Fibroblast of lung (primary cell): Measurements from ENCODE around the gene MSI2. TPM values are rescaled to one million over a fixed set of nuclear protein-coding genes. Genes with fewer than 3 reads are reported as not detected.

Source experiments
- DNase-seq, 2 donors: peaks; one replicate each; pipeline versions ENCODE4 v3.0.0 to v3.0.0-alpha.2; 2010; ENCODE audit warnings: low read depth in 2 of 2
- H2AFZ ChIP-seq: 2 replicates; pipeline ENCODE4 v1.5.1; 2012; ENCODE audit warnings: low read length, control low read depth, inconsistent platforms
- H3K27ac ChIP-seq: 2 replicates; pipeline ENCODE4 v1.5.1; 2011; ENCODE audit warnings: low read length, control low read depth; ENCODE audit not compliant: insufficient read depth
- H3K27me3 ChIP-seq: 2 replicates; pipeline ENCODE4 v1.5.1; 2011; ENCODE audit warnings: mild to moderate bottlenecking, low read length; ENCODE audit not compliant: control insufficient read depth, insufficient read depth
- H3K36me3 ChIP-seq: 2 replicates; pipeline ENCODE4 v1.5.1; 2011; ENCODE audit warnings: low read length; ENCODE audit not compliant: control insufficient read depth, insufficient read depth
- H3K4me1 ChIP-seq: 2 replicates; pipeline ENCODE4 v1.5.1; 2011; ENCODE audit warnings: low read length; ENCODE audit not compliant: control insufficient read depth, insufficient read depth; ENCODE audit errors: extremely low read depth
- H3K4me2 ChIP-seq: 2 replicates; pipeline ENCODE4 v1.5.1; 2011; ENCODE audit warnings: low read length, control low read depth; ENCODE audit not compliant: insufficient read depth; ENCODE audit errors: extremely low read depth
- H3K4me3 ChIP-seq, 4 experiments: fragments of 200-600 bp in 1 of 4; sonication (generic) in 1 of 4; replicated peaks in 1 of 4; 2 replicates each; pipeline ENCODE4 v1.5.1; 2011 to 2016; ENCODE audit warnings: low read length in 4 of 4, low read depth in 3 of 4, mild to moderate bottlenecking in 3 of 4, control low read depth in 2 of 4, inconsistent platforms in 1 of 4, mixed read lengths in 1 of 4; ENCODE audit not compliant: insufficient read depth in 1 of 4; ENCODE audit errors: control extremely low read depth in 1 of 4
- H3K79me2 ChIP-seq: 2 replicates; pipeline ENCODE4 v1.5.1; 2012; ENCODE audit warnings: mild to moderate bottlenecking, low read length, inconsistent platforms; ENCODE audit not compliant: control insufficient read depth, insufficient read depth
- H3K9ac ChIP-seq: 2 replicates; pipeline ENCODE4 v1.5.1; 2011; ENCODE audit warnings: mild to moderate bottlenecking, low read length, control low read depth; ENCODE audit not compliant: insufficient read depth
- H3K9me3 ChIP-seq: 2 replicates; pipeline ENCODE4 v1.5.1; 2012; ENCODE audit warnings: low read depth, low read length; ENCODE audit not compliant: control insufficient read depth, insufficient read depth
- H4K20me1 ChIP-seq: 2 replicates; pipeline ENCODE4 v1.5.1; 2011; ENCODE audit warnings: low read length; ENCODE audit not compliant: control insufficient read depth, insufficient read depth; ENCODE audit errors: extremely low read depth
- EZH2 ChIP-seq: IDR thresholded peaks from 2 replicates; pipeline ENCODE4 v1.5.1; 2012; ENCODE audit warnings: low read length, control low read depth, mild to moderate bottlenecking; ENCODE audit errors: missing control alignments
- polyA plus RNA-seq, 2 donors: library from polyadenylated mRNA; depleted of rRNA in 1 of 2; stranded (reverse) in 1 of 2; unstranded in 1 of 2; fragments of >200 nt; gene quantifications; 2 replicates each; pipeline ENCODE4 v1.2.1, GENCODE V29; 2011 to 2012; ENCODE audit warnings: missing spikeins in 1 of 2
- total RNA-seq: library from RNA; depleted of rRNA; stranded (reverse); fragments of >200 nt; gene quantifications from 2 replicates; pipeline ENCODE4 v1.2.1, GENCODE V29; 2014
- TF ChIP-seq, protein P1 (sequence below), 2 donors: IDR thresholded peaks in 1 of 2; conservative IDR thresholded peaks in 1 of 2; 1 replicate in 1 of 2; 2 replicates in 1 of 2; pipeline ENCODE4 v1.5.1; 2011 to 2012; ENCODE audit warnings: low read length in 2 of 2, control low read depth in 1 of 2, inconsistent platforms in 1 of 2, low read depth in 1 of 2, mild to moderate bottlenecking in 1 of 2

MSI2 gene
- total and polyA plus RNA-seq, 2 donors (not counting 1 experiment from before 2014, with no cell fraction given): 6.8 to 14.2 TPM

DNA sequence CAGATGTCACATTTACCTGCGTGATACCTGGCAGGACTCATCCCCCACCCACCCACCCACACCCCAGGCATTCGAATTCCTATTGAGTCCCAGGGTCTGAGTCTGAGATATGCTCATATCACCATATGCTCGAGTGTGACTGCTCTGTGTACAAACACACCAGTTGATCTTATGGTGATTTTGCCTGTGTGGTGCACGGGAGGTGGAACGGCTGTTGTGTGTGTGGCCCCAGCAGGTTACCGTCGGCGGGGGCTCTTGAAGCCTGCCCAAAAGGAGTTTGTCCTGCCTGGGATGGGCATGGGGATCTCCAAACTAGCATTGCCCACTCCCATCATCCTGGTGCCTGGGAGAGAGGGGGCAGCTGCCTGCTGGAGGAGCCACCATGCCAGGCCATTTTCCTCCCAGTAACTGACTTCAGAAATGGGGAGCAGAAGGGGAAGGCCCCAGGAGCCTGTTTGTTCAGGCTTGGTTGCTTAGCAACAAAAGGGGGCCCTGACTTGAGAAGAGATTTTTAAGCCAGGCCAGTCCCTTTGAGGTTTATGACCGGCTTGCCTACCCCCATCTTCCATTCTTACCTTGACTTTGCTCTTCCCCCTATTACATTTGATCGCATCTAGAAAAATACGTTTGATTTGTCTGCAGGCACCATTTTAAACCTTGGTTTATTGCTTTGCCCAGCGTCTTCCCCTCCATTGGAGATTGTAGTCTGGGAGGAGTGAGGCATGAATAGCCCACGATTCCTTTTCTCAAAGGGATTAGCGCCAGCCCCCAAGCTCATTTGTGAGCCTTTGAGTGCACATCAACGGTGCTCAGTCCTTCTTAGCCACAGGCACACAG lies 271.1 kb downstream of the MSI2 start:
- no peak for DNase-seq
- Histone ChIP-seq H3K9ac (no peak overlapping the region), H3K27me3 (no peaks in the 10 kb centered on the region), H4K20me1 (no peaks in the 10 kb centered on the region), H3K4me1 (no peaks in the 10 kb centered on the region), H3K79me2 (no peaks in the 10 kb centered on the region), H3K4me2 (no peak overlapping the region), H3K4me3 (no peak overlapping the region), H2AFZ (no peak overlapping the region), H3K27ac (no peak overlapping the region), H3K9me3 (no peaks in the 10 kb centered on the region), H3K36me3 (no peaks in the 10 kb centered on the region)
- no peak for TF ChIP-seq EZH2
- TF ChIP-seq, protein P1, sequence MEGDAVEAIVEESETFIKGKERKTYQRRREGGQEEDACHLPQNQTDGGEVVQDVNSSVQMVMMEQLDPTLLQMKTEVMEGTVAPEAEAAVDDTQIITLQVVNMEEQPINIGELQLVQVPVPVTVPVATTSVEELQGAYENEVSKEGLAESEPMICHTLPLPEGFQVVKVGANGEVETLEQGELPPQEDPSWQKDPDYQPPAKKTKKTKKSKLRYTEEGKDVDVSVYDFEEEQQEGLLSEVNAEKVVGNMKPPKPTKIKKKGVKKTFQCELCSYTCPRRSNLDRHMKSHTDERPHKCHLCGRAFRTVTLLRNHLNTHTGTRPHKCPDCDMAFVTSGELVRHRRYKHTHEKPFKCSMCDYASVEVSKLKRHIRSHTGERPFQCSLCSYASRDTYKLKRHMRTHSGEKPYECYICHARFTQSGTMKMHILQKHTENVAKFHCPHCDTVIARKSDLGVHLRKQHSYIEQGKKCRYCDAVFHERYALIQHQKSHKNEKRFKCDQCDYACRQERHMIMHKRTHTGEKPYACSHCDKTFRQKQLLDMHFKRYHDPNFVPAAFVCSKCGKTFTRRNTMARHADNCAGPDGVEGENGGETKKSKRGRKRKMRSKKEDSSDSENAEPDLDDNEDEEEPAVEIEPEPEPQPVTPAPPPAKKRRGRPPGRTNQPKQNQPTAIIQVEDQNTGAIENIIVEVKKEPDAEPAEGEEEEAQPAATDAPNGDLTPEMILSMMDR (conservative IDR thresholded peaks at IDR 0.05 in 1 of 2, IDR thresholded peaks at IDR 0.05 in 1 of 2; ENCODE audit: low read depth in 1 of 2, low read length in 2 of 2): no peak

DNA sequence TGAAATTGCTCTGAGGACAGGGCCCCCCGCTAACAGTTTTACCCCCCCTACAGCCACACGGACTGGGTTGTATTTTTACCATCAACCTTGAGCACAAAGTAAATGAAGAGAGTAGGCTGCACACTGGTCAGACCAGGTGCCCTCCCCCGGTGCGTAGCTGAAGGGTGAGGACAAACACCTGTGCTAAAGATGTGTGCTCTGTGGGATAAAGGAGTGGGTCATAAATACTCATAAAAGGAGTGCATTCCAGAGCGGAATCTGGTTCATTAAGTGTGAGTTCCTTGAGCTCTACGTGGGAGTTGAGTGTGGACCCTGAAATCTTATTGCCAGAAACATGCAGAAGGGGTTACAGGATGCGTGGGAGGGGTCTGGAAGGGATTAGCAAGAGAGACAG lies 271.7 kb downstream of the MSI2 start:
- Histone ChIP-seq H4K20me1 (no peaks in the 10 kb centered on the region), H2AFZ (no peak overlapping the region), H3K9me3 (no peaks in the 10 kb centered on the region), H3K27ac (no peak overlapping the region), H3K4me1 (no peaks in the 10 kb centered on the region), H3K9ac (no peak overlapping the region), H3K4me3 (no peak overlapping the region), H3K27me3 (no peaks in the 10 kb centered on the region), H3K79me2 (no peaks in the 10 kb centered on the region), H3K36me3 (no peaks in the 10 kb centered on the region), H3K4me2 (no peak overlapping the region)
- TF ChIP-seq, protein P1 (conservative IDR thresholded peaks at IDR 0.05 in 1 of 2, IDR thresholded peaks at IDR 0.05 in 1 of 2; ENCODE audit: low read depth in 1 of 2, low read length in 2 of 2): no peak
- TF ChIP-seq EZH2: no peak
- DNase-seq: no peak

DNA sequence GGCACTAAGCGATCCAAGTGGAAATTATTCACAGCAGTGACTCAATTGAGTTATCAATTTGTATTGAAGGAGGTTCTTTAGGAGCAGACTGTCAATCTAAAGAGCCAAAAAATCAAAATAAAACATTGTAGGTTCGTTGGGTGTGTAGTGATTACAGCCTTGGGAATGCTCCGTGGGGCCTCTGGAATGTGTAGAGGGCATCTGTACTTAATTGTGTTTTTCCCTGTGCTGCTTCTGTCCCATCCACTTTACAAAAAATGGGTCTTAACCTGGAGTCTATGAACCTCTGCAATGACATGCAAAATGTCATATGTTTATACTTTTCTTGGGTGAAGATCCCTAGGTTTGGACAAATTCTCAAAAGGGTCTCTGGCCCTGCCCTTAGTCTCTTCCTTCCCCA lies 273.7 kb downstream of the MSI2 start:
- no peak for TF ChIP-seq EZH2
- TF ChIP-seq, protein P1 (conservative IDR thresholded peaks at IDR 0.05 in 1 of 2, IDR thresholded peaks at IDR 0.05 in 1 of 2; ENCODE audit: low read depth in 1 of 2, low read length in 2 of 2): no peak
- no peaks in the 10 kb centered on the region for H3K4me1 ChIP-seq
- no peak overlapping the region for H3K4me3 ChIP-seq
- H3K27ac ChIP-seq: no peak overlapping the region
- H3K27me3 ChIP-seq: no peaks in the 10 kb centered on the region
- H3K36me3 ChIP-seq: no peaks in the 10 kb centered on the region
- no peak for DNase-seq
- no peaks in the 10 kb centered on the region for H3K9me3 ChIP-seq
- H3K9ac ChIP-seq: no peak overlapping the region
- H3K79me2 ChIP-seq: no peaks in the 10 kb centered on the region
- no peaks in the 10 kb centered on the region for H4K20me1 ChIP-seq
- no peak overlapping the region for H2AFZ ChIP-seq
- H3K4me2 ChIP-seq: no peak overlapping the region
